Neural progenitor cell (in vitro differentiated cells): ENCODE results near the gene RNF180. TPM values are rescaled to one million over a fixed set of nuclear protein-coding genes. Genes with fewer than 3 reads are reported as not detected.

Experiments
- DNase-seq: peaks from one replicate; pipeline ENCODE4 v3.0.0-alpha.2; 2016; ENCODE audit warnings: low spot score
- H2AFZ ChIP-seq: fragments of 200-600 bp; sonication (generic); replicated peaks from 2 replicates; pipeline ENCODE4 v1.6.1; 2016; ENCODE audit warnings: antibody characterized with exemption
- H3F3A ChIP-seq: fragments of 200-600 bp; sonication (generic); 2 replicates; pipeline ENCODE4 v1.6.1; 2016; ENCODE audit warnings: antibody characterized with exemption, low read depth
- H3K27ac ChIP-seq: fragments of 200-600 bp; sonication (generic); 2 replicates; pipeline ENCODE4 v1.5.1; 2016; ENCODE audit warnings: mild to moderate bottlenecking
- H3K27me3 ChIP-seq: fragments of 200-600 bp; sonication (generic); 2 replicates; pipeline ENCODE4 v1.6.1; 2016; ENCODE audit warnings: mild to moderate bottlenecking, moderate library complexity
- H3K36me3 ChIP-seq: fragments of 200-600 bp; sonication (generic); 2 replicates; pipeline ENCODE4 v1.5.1; 2016
- H3K4me1 ChIP-seq: fragments of 200-600 bp; sonication (generic); 2 replicates; pipeline ENCODE4 v1.6.1; 2016; ENCODE audit warnings: mixed run types
- H3K4me2 ChIP-seq: fragments of 200-600 bp; sonication (generic); 2 replicates; pipeline ENCODE4 v1.6.1; 2016
- H3K4me3 ChIP-seq: fragments of 200-600 bp; sonication (generic); 2 replicates; pipeline ENCODE4 v1.5.1; 2016
- H3K79me2 ChIP-seq: fragments of 200-600 bp; sonication (generic); 2 replicates; pipeline ENCODE4 v1.6.1; 2016; ENCODE audit warnings: low read depth
- H3K9ac ChIP-seq: fragments of 200-600 bp; sonication (generic); 2 replicates; pipeline ENCODE4 v1.6.1; 2016
- H3K9me3 ChIP-seq: fragments of 200-600 bp; sonication (generic); 2 replicates; pipeline ENCODE4 v1.5.1; 2016; ENCODE audit warnings: low read depth
- H4K20me1 ChIP-seq: fragments of 200-600 bp; sonication (generic); 2 replicates; pipeline ENCODE4 v1.6.1; 2016; ENCODE audit warnings: low read depth
- H3K27ac Mint-ChIP-seq: 3 replicates; pipeline ENCODE4 v1.8.0; 2021; ENCODE audit warnings: mixed read lengths
- H3K27me3 Mint-ChIP-seq: 2 replicates; pipeline ENCODE4 v1.8.0; 2022; ENCODE audit warnings: low read depth, mild to moderate bottlenecking, inconsistent platforms, moderate library complexity, mixed read lengths; ENCODE audit not compliant: insufficient read depth
- H3K36me3 Mint-ChIP-seq: 3 replicates; pipeline ENCODE4 v1.8.0; 2021; ENCODE audit warnings: mixed read lengths
- H3K4me1 Mint-ChIP-seq: 3 replicates; pipeline ENCODE4 v1.8.0; 2021; ENCODE audit warnings: mixed read lengths
- H3K4me3 Mint-ChIP-seq: 3 replicates; pipeline ENCODE4 v1.8.0; 2021; ENCODE audit warnings: mild to moderate bottlenecking, moderate library complexity, mixed read lengths
- H3K9me3 Mint-ChIP-seq: 3 replicates; pipeline ENCODE4 v1.8.0; 2020; ENCODE audit warnings: mixed read lengths
- EZH2 ChIP-seq: fragments of 200-600 bp; sonication (generic); IDR thresholded peaks from 2 replicates; pipeline ENCODE4 v1.6.1; 2017; ENCODE audit warnings: antibody characterized with exemption, mild to moderate bottlenecking, moderate library complexity
- EZH2phosphoT487 ChIP-seq: fragments of 200-600 bp; sonication (generic); IDR thresholded peaks from 2 replicates; pipeline ENCODE4 v1.6.1; 2017; ENCODE audit warnings: antibody characterized with exemption
- total RNA-seq: library from RNA; depleted of rRNA; stranded (reverse); fragments of >200 nt; gene quantifications from 2 replicates; pipeline ENCODE4 v1.2.3, GENCODE V29; 2015; ENCODE audit warnings: low replicate concordance
- TF ChIP-seq, protein P1 (sequence below): fragments of 200-600 bp; sonication (generic); IDR thresholded peaks from 2 replicates; pipeline ENCODE4 v1.5.1; 2017; ENCODE audit warnings: antibody characterized with exemption, mild to moderate bottlenecking

RNF180 gene
- total RNA-seq, 1 donor from 2014 or later: 5.5 TPM

DNA sequence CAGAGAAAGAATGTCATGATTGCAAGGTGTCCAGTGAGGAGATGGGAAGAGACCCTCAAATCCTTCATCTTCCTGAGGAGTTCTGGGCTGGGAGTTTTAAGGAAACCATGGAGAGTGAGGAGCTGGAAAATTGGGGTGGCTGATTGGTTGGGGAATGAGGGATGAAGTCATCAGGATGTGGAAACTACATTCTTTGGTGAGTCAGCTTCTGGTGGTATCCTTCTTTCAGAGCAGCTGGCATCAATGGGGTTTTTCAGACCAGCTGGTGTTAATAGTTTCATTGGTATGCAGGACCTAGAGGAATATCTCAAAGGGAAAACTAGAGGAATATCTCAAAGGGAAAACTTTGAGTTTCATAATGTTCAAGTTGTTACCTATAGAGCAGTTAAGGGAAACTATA lies 45.2 kb downstream of the RNF180 start:
- no peaks in the 10 kb centered on the region for H3K27me3 Mint-ChIP-seq
- no peaks in the 10 kb centered on the region for H3F3A ChIP-seq
- H4K20me1 ChIP-seq: no peaks in the 10 kb centered on the region
- H3K4me3 Mint-ChIP-seq: no peak overlapping the region
- TF ChIP-seq EZH2 (no peak), EZH2phosphoT487 (no peak)
- TF ChIP-seq, protein P1, sequence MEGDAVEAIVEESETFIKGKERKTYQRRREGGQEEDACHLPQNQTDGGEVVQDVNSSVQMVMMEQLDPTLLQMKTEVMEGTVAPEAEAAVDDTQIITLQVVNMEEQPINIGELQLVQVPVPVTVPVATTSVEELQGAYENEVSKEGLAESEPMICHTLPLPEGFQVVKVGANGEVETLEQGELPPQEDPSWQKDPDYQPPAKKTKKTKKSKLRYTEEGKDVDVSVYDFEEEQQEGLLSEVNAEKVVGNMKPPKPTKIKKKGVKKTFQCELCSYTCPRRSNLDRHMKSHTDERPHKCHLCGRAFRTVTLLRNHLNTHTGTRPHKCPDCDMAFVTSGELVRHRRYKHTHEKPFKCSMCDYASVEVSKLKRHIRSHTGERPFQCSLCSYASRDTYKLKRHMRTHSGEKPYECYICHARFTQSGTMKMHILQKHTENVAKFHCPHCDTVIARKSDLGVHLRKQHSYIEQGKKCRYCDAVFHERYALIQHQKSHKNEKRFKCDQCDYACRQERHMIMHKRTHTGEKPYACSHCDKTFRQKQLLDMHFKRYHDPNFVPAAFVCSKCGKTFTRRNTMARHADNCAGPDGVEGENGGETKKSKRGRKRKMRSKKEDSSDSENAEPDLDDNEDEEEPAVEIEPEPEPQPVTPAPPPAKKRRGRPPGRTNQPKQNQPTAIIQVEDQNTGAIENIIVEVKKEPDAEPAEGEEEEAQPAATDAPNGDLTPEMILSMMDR: no peak
- H3K36me3 Mint-ChIP-seq: no peaks in the 10 kb centered on the region
- no peak for DNase-seq
- H3K9me3 Mint-ChIP-seq: no peaks in the 10 kb centered on the region
- no peaks in the 10 kb centered on the region for H3K79me2 ChIP-seq
- no peak overlapping the region for H3K27ac Mint-ChIP-seq
- peaks cover 8% of the 10 kb centered on the region for H3K4me1 Mint-ChIP-seq
- H3K27ac ChIP-seq: no peak overlapping the region
- no peaks in the 10 kb centered on the region for H3K4me1 ChIP-seq
- H2AFZ ChIP-seq: no peak overlapping the region
- H3K36me3 ChIP-seq: no peaks in the 10 kb centered on the region
- no peak overlapping the region for H3K4me3 ChIP-seq
- H3K9me3 ChIP-seq: no peaks in the 10 kb centered on the region
- no peak overlapping the region for H3K4me2 ChIP-seq
- H3K27me3 ChIP-seq: no peaks in the 10 kb centered on the region
- no peak overlapping the region for H3K9ac ChIP-seq

DNA sequence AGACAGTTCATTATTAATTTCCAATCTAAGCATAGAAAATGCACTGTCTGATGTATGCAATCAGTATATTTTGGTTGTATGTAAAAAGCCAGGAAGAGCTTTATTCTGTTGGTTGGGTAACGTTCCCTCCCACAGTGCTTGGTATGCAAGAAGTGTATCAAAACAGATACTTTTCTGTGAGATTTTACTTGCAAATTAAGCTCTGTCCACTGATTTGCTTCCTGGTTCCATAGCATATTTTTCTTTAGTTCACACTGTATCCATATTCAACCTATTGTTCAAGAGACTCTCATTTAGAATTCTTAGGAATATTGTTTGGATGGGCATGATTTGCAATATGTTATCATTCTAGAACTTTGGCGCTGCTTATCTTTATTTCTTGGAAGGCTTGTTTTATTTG lies 47.4 kb downstream of the RNF180 start:
- no peak overlapping the region for H2AFZ ChIP-seq
- H3K27ac ChIP-seq: no peak overlapping the region

DNA sequence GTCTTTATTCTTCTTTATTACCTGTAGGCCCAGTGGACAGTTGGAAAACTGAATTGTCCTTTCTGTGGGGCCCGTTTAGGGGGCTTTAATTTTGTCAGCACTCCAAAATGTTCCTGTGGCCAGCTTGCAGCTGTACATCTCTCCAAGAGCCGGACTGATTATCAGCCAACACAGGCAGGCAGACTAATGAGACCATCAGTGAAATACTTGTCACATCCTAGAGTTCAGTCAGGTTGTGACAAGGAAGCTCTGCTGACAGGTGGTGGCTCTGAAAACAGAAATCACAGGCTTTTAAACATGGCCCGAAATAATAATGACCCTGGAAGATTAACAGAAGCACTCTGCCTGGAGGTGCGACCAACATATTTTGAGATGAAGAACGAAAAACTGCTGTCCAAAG lies 47.9 kb downstream of the RNF180 start:
- H3K9me3 Mint-ChIP-seq: no peaks in the 10 kb centered on the region
- no peak overlapping the region for H3K27ac Mint-ChIP-seq

More for the DNA sequence above, 47.4 kb downstream of the RNF180 start:
- no peaks in the 10 kb centered on the region for H3K27me3 Mint-ChIP-seq
- DNase-seq: no peak
- Histone ChIP-seq H3K9ac (no peak overlapping the region), H3K4me3 (no peak overlapping the region), H3K36me3 (no peaks in the 10 kb centered on the region), H3F3A (no peaks in the 10 kb centered on the region), H3K27me3 (no peaks in the 10 kb centered on the region), H4K20me1 (no peaks in the 10 kb centered on the region), H3K79me2 (no peaks in the 10 kb centered on the region), H3K4me1 (no peaks in the 10 kb centered on the region), H3K4me2 (no peak overlapping the region), H3K9me3 (no peaks in the 10 kb centered on the region)
- no peaks in the 10 kb centered on the region for H3K36me3 Mint-ChIP-seq
- H3K27ac Mint-ChIP-seq: no peak overlapping the region
- H3K4me1 Mint-ChIP-seq: peaks cover 8% of the 10 kb centered on the region
- no peaks in the 10 kb centered on the region for H3K9me3 Mint-ChIP-seq
- TF ChIP-seq EZH2phosphoT487 (no peak), EZH2 (no peak)
- TF ChIP-seq, protein P1: no peak
- H3K4me3 Mint-ChIP-seq: no peak overlapping the region

More for the DNA sequence above, 47.9 kb downstream of the RNF180 start:
- TF ChIP-seq EZH2phosphoT487 (no peak), EZH2 (no peak)
- TF ChIP-seq, protein P1: no peak
- Histone ChIP-seq H3K79me2 (no peaks in the 10 kb centered on the region), H3F3A (no peaks in the 10 kb centered on the region), H3K9ac (no peak overlapping the region), H3K4me3 (no peak overlapping the region), H3K4me1 (no peaks in the 10 kb centered on the region), H3K4me2 (no peak overlapping the region), H3K9me3 (no peaks in the 10 kb centered on the region), H3K36me3 (no peaks in the 10 kb centered on the region), H4K20me1 (no peaks in the 10 kb centered on the region), H3K27ac (no peak overlapping the region), H2AFZ (no peak overlapping the region), H3K27me3 (no peaks in the 10 kb centered on the region)
- DNase-seq: no peak
- H3K36me3 Mint-ChIP-seq: no peaks in the 10 kb centered on the region
- H3K4me3 Mint-ChIP-seq: no peak overlapping the region
- no peaks in the 10 kb centered on the region for H3K27me3 Mint-ChIP-seq
- H3K4me1 Mint-ChIP-seq: peaks cover 8% of the 10 kb centered on the region
